Measurements from ENCODE around the gene SLC19A1.

SLC19A1 gene

DNA sequence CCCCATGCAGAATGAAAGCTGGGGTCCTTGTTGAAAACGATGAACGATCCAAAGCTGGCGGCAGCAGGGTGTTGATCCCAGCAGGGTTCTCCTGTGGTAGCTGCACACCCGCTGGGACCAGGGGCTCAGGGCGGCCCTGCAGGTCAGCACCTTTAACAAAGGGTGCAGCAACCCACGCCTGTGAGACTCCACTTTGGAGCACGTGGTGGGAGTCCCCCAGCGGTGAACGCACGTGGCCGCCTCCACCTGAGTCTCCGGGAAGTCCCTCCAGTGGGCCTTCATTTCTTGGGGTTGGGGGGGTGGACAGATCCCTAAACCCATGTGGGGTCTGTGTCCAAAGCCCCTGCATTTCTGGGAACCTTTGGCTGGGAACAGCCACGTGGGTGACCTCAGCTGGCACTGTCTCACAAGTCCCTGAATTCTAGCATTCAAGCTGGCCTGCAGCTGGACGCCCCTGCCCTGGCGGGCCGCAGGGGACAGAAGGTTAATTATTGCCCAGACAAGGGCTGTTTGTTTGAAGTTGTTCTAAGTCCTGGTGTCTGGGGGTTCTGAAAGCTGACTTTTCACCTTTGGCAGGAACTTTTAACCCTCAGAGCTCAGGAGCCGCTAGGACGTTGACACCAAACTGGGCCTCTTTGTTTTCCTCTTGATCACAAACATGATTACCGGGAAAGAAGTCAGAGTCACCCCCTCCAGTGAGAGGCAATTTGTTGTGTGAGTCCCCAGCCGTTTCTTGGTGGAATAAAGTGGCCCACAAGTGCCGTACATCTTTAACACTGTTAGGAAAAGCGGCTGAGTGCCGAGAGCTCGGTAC lies 72.8 kb downstream of the SLC19A1 start:
- TF ChIP-seq, protein P1, sequence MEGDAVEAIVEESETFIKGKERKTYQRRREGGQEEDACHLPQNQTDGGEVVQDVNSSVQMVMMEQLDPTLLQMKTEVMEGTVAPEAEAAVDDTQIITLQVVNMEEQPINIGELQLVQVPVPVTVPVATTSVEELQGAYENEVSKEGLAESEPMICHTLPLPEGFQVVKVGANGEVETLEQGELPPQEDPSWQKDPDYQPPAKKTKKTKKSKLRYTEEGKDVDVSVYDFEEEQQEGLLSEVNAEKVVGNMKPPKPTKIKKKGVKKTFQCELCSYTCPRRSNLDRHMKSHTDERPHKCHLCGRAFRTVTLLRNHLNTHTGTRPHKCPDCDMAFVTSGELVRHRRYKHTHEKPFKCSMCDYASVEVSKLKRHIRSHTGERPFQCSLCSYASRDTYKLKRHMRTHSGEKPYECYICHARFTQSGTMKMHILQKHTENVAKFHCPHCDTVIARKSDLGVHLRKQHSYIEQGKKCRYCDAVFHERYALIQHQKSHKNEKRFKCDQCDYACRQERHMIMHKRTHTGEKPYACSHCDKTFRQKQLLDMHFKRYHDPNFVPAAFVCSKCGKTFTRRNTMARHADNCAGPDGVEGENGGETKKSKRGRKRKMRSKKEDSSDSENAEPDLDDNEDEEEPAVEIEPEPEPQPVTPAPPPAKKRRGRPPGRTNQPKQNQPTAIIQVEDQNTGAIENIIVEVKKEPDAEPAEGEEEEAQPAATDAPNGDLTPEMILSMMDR (conservative IDR thresholded peaks at IDR 0.05; ENCODE audit: low read depth, low read length) = no peak
- DNase-seq (ENCODE audit: low read depth) = no peak
- H3K4me3 ChIP-seq (ENCODE audit: low read length) = no peak overlapping the region

DNA sequence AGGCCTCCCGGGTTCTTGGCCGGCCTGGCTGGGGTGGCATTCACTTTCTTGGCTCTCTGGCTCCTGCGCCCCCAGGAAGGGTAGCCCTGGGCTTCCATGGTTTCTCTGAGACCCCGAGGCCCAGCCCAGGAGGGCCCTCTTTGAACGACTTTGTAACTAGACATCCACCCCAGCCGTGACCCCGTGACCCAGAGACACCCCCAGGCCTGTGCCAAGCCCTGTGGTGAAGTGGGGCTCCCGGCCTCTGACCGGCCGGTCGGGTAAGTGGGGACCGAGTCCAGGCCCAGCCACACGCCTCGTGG lies 73.3 kb downstream of the SLC19A1 start:
- no peak for DNase-seq (ENCODE audit: low read depth)
- no peak overlapping the region for H3K4me3 ChIP-seq (ENCODE audit: low read length)
- TF ChIP-seq, protein P1 (conservative IDR thresholded peaks at IDR 0.05; ENCODE audit: low read depth, low read length) = no peak

DNA sequence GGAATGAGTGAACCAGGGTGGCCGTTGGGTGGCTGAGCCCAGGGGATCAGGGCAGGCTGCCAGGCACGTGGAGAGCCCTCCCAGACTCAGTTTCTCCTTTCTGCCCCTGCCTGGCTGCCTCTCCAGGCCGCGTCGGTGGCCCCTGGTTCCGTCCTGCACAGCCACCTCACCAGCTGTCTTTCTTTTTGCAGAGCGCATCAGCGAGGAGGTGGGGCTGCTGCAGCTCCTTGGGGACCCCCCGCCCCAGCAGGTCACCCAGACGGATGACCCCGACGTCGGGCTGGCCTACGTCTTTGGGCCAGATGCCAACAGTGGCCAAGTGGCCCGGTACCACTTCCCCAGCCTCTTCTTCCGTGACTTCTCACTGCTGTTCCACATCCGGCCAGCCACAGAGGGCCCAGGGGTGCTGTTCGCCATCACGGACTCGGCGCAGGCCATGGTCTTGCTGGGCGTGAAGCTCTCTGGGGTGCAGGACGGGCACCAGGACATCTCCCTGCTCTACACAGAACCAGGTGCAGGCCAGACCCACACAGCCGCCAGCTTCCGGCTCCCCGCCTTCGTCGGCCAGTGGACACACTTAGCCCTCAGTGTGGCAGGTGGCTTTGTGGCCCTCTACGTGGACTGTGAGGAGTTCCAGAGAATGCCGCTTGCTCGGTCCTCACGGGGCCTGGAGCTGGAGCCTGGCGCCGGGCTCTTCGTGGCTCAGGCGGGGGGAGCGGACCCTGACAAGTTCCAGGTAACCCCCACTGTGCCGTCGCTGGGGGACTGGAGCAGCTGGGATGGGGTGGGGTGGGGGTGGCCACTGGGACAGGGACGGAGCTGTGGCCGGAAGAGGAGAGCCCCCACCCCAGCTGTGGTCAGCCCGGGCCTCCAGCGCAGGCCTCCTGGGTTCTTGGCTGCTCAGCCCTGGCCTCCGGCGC lies 73.9 kb downstream of the SLC19A1 start:
- no peak for DNase-seq (ENCODE audit: low read depth)
- TF ChIP-seq, protein P1 (conservative IDR thresholded peaks at IDR 0.05; ENCODE audit: low read depth, low read length) = no peak
- no peak overlapping the region for H3K4me3 ChIP-seq (ENCODE audit: low read length)

DNA sequence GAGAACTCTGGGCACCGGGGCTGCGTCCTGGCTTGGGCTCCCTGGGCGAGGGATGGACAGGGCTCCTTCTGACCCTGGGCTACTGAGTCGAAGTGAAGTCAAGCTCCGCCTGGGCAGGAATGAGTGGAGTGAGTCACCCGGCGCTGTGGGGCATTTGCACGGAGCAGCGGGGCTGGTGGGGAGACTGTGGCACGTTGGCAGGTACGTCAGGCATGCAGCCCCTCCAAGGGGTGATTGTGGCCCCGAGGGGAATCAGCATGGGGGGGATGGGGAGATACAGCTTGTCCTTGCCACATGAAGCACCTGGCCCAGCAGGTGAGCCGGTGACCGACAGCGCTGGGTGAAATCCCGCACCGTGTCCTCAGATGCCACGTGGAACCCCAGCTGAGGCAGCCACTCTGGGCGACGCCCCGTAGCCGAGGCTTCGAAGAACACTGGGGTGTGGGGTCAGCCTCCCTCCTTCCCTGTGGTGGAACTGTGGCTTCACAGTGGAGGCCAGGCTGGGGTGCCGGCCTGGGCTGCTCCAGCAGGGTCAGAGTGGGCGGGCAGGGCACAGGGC lies 74.9 kb downstream of the SLC19A1 start:
- TF ChIP-seq, protein P1 (conservative IDR thresholded peaks at IDR 0.05; ENCODE audit: low read depth, low read length) = no peak
- no peak overlapping the region for H3K4me3 ChIP-seq (ENCODE audit: low read length)
- DNase-seq (ENCODE audit: low read depth) = no peak

DNA sequence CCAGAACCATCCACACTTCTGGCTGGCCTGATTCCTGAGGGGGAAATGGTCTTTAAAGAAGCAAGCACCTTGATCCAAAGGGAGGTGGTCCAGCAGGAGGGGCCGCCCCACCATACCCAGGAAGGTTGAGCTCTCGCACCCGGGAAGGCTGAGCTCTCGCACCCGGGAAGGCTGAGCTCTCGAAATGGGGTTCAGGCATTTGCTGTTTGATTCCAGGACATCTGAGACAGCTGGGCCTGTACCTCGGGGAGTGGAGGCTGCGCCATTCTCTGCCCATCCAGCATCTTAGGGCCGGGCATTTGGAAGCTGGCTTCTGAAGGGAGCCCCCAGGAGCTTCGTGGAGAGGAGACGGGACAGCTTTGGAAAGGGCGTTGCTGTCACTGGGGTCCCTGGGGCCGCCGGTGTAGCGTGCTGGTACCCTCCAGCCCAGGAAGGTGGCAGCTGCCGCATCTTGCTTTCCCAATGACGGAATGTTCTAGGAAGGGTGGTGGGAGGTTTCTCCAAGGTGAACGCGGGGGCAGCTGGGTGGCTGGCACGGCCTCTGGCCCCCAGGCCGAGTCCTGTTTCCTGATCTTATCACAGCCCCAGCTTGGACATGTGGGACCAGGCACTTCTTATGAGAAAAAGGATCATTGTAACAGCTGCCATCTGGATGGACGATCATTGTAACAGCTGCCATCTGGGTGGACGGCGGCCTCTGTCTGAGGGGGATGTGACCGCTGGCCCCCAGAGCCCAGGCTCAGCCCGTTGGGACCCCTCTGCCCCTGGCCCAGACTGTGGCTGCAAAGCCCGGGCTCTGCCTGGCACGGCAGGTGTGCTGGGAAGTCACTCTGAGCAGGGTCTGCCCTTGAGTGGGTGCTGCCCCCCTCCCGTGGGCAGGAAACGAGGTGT lies 75.7 kb downstream of the SLC19A1 start:
- DNase-seq (ENCODE audit: low read depth) = no peak
- TF ChIP-seq, protein P1 (conservative IDR thresholded peaks at IDR 0.05; ENCODE audit: low read depth, low read length) = no peak
- no peak overlapping the region for H3K4me3 ChIP-seq (ENCODE audit: low read length)

DNA sequence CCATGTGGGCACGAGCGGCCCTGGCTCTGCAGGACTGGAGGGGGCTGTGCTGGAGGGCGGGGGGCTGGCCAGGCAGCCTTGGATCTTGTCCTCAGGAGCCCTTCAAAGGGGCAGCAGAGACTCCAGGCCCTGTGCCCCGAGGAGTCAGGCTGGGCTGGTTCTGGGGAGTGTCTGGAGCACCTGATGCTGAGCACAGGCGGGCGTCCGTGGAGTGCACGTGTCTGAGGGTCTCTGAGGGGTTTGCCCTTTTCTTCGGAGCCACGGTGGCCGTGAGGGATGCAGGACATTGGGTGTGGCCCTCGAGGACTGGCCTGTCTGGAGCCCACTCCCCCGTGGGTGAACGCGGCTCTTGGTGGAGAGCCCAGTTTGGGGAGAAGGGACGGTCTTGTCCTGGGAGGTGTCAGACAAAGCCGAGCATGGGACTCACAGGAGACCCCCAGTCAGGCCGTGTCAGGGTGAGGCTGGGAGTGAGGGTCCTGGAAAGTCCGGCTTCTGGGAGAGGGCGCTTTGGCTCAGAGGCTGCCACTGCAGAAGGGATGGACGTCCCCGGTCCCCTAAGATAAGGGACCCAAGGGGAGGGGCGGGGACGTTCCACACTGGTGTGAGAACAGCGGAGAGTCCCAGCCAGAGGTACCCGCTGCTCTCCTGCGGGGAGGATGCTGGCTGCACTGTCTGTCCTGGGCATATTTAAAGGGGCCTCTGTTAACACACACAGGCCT lies 76.5 kb downstream of the SLC19A1 start:
- DNase-seq (ENCODE audit: low read depth) = no peak

More for the DNA sequence above, 76.5 kb downstream of the SLC19A1 start:
- no peak overlapping the region for H3K4me3 ChIP-seq (ENCODE audit: low read length)
- TF ChIP-seq, protein P1 (conservative IDR thresholded peaks at IDR 0.05; ENCODE audit: low read depth, low read length) = no peak

All from retinal pigment epithelial cell (primary cell).